Urothelium cell line (cell line): Measurements from ENCODE around the gene R3HDM2.

Source experiments
- DNase-seq: peaks from one replicate; pipeline ENCODE4 v3.0.0; 2011; ENCODE audit warnings: low spot score, mixed read lengths
- FAIRE-seq: peaks from 2 replicates; lab custom pipeline; 2011; peaks lifted over from hg19 to GRCh38; lab: Jason Lieb, UNC

R3HDM2 gene

GRCh38 chr12:57430931-57431566 is at the start of gene R3HDM2:
Gene R3HDM2, minus strand, starts transcription at chr12:57431043. Its CDS starts 120,615 bp downstream, at chr12:57310428.
- DNase-seq (peak; percentile 97), FAIRE-seq (peak; percentile 32)

GRCh38 chr12:57479376-57480115 is 48.7 kb upstream of the R3HDM2 start, which contains the start of gene ARHGAP9:
Gene ARHGAP9, minus strand, starts transcription at chr12:57479866. Its CDS starts 460 bp downstream, at chr12:57479406.
- no peak for DNase-seq
- FAIRE-seq, result no peak

GRCh38 chr12:57479043-57479375 is 48.2 kb upstream of the R3HDM2 start:
- FAIRE-seq (no peak), DNase-seq (no peak)

- FAIRE-seq, result no peak
Measured at GRCh38 chr12:57477710-57478681, 47.2 kb upstream of the R3HDM2 start.

GRCh38 chr12:57476993-57477709 is 46.3 kb upstream of the R3HDM2 start:
- FAIRE-seq (no peak), DNase-seq (no peak)

More at GRCh38 chr12:57477710-57478681, 47.2 kb upstream of the R3HDM2 start:
- no peak for DNase-seq

GRCh38 chr12:57476162-57476992 is 45.5 kb upstream of the R3HDM2 start:
- DNase-seq (no peak), FAIRE-seq (no peak)

GRCh38 chr12:57475271-57476161 is 44.7 kb upstream of the R3HDM2 start:
- no peak for DNase-seq
- no peak for FAIRE-seq

GRCh38 chr12:57474862-57475261 is 44.0 kb upstream of the R3HDM2 start:
- DNase-seq (no peak), FAIRE-seq (no peak)

GRCh38 chr12:57474430-57474829 is 43.6 kb upstream of the R3HDM2 start:
- FAIRE-seq (no peak), DNase-seq (no peak)

- FAIRE-seq (no peak), DNase-seq (no peak)
Measured at GRCh38 chr12:57473886-57474285, 43.0 kb upstream of the R3HDM2 start.

- FAIRE-seq (no peak), DNase-seq (no peak)
Measured at GRCh38 chr12:57473392-57473791, 42.5 kb upstream of the R3HDM2 start.

- FAIRE-seq, result no peak
Measured at GRCh38 chr12:57472391-57472790, 41.5 kb upstream of the R3HDM2 start.

GRCh38 chr12:57471661-57472060 is 40.8 kb upstream of the R3HDM2 start:
- no peak for FAIRE-seq
- no peak for DNase-seq

More at GRCh38 chr12:57472391-57472790, 41.5 kb upstream of the R3HDM2 start:
- no peak for DNase-seq

- no peak for DNase-seq
- no peak for FAIRE-seq
Measured at GRCh38 chr12:57470970-57471656, 40.3 kb upstream of the R3HDM2 start.

GRCh38 chr12:57470286-57470969 is 39.6 kb upstream of the R3HDM2 start:
- no peak for FAIRE-seq
- DNase-seq, result no peak

- no peak for FAIRE-seq
Measured at GRCh38 chr12:57469296-57470164, 38.7 kb upstream of the R3HDM2 start.

GRCh38 chr12:57467915-57468314 is 37.1 kb upstream of the R3HDM2 start:
- FAIRE-seq (no peak), DNase-seq (no peak)

More at GRCh38 chr12:57469296-57470164, 38.7 kb upstream of the R3HDM2 start:
- no peak for DNase-seq
